Heart left ventricle (tissue), 16 donors: ENCODE data around the gene PSMD3. TPM values are rescaled to one million over a fixed set of nuclear protein-coding genes. Genes with fewer than 3 reads are reported as not detected.

Experiments used
- ATAC-seq, 4 donors: fragments of 200-7000 bp; cut with Tn5 transposase; one replicate each; pipeline ENCODE4 v1.9.1; 2020 to 2022; ENCODE audit warnings: moderate library complexity in 4 of 4, mild to moderate bottlenecking in 3 of 4, moderate number of reproducible peaks in 1 of 4
- DNase-seq, 5 donors: peaks; one replicate each; pipeline ENCODE4 v3.0.0-alpha.2; 2020
- H3K27ac ChIP-seq, 12 donors: fragments of 200-600 bp; sonication (generic) in 4 of 12; one replicate each; pipeline versions ENCODE4 v1.5.0 to v1.8.0; 2016 to 2022; ENCODE audit warnings: mild to moderate bottlenecking in 2 of 12
- H3K27me3 ChIP-seq, 9 donors: fragments of 200-600 bp; sonication (generic) in 2 of 9; one replicate each; pipeline versions ENCODE4 v1.5.1 to v1.8.0; 2016 to 2022; ENCODE audit warnings: mild to moderate bottlenecking in 3 of 9
- H3K36me3 ChIP-seq, 9 donors: fragments of 200-600 bp; sonication (generic) in 2 of 9; one replicate each; pipeline versions ENCODE4 v1.5.0 to v1.8.0; 2018 to 2022; ENCODE audit warnings: mild to moderate bottlenecking in 2 of 9
- H3K4me1 ChIP-seq, 12 donors: fragments of 200-600 bp; sonication (generic) in 4 of 12; one replicate each; pipeline versions ENCODE4 v1.5.0 to v1.8.0; 2016 to 2022; ENCODE audit warnings: mild to moderate bottlenecking in 3 of 12
- H3K4me3 ChIP-seq, 12 donors: fragments of 200-600 bp; sonication (generic) in 4 of 12; one replicate each; pipeline versions ENCODE4 v1.5.0 to v1.8.0; 2017 to 2022; ENCODE audit warnings: mild to moderate bottlenecking in 9 of 12, moderate library complexity in 4 of 12
- H3K9me3 ChIP-seq, 12 donors: fragments of 200-600 bp; sonication (generic) in 4 of 12; one replicate each; pipeline versions ENCODE4 v1.5.0 to v1.8.0; 2016 to 2022; ENCODE audit warnings: mild to moderate bottlenecking in 1 of 12
- CTCF ChIP-seq, 12 donors: fragments of 200-600 bp; sonication (generic) in 4 of 12; IDR thresholded peaks; one replicate each; pipeline versions ENCODE4 v1.5.0 to v1.8.0; 2018 to 2022; ENCODE audit warnings: antibody characterized with exemption in 12 of 12, mild to moderate bottlenecking in 5 of 12
- POLR2A ChIP-seq, 2 donors: fragments of 450-650 bp; IDR thresholded peaks; one replicate each; pipeline ENCODE4 v1.6.1; 2017; ENCODE audit warnings: antibody characterized with exemption in 2 of 2, mild to moderate bottlenecking in 2 of 2, moderate library complexity in 2 of 2
- WGBS, 4 donors: extraction: QIAGEN DNeasy Blood & Tissue Kit in 2 of 4; methylation state at CpG; one replicate each; pipeline versions ENCODE4 v1.1.5 to v1.1.7; 2013 to 2018; 5-methylcytosine and 5-hydroxymethylcytosine counted together
- intact Hi-C, 10 donors: fragments of 100-400 bp; cut with DNase I; formaldehyde crosslinking; loops; one replicate each; pipeline versions ENCODE4 v1.11.1 to v1.14.2; 2022
- polyA plus RNA-seq, 2 donors: library from polyadenylated mRNA; stranded (reverse); fragments of 200-250 nt; gene quantifications; one replicate each; pipeline ENCODE4 v1.2.3, GENCODE V29; 2013
- total RNA-seq, 9 donors: library from RNA; depleted of rRNA in 2 of 9; stranded (reverse); fragments of >200 nt in 2 of 9; fragmentation: NEBNext Ultra II Directional in 3 of 9; extraction: Animal tissue kit (Norgen Biotek cat#: 25700) in 3 of 9; gene quantifications; one replicate each; pipeline versions ENCODE4 v1.1.0 to v1.2.4, GENCODE V29; 2016 to 2023
- donor health status: ischemic (EF 13 %, LVEDD 7.1; RV severe dilation, severe dysfunction).
- donor health status: healthy with polysubstance abuse.
- donor health status: DM: no; HTN: yes; CAD: no.
- donor health status: DM: no; HTN: no; CAD: no.
- donor health status: ischemic (EF 25% LVEDD 6.9; RV normal size, moderate dysfunction).
- donor health status: ischemic (EF 25% LVEDD 5.7; RV mildly dilated, moderate dysfunction).
- donor health status: healthy.
- donor health status: DM: yes; HTN: yes; CAD: no.
- donor health status: ischemic (EF 35%, LVEDD 5.7; RV mildly dilated, moderate dysfunction).
- donor health status: nonischemic (EF 11% LVEDD 7.7; RV severe dilation, severe dysfunction).
- donor health status: DM: yes; HTN: yes; CAD: no.
- donor health status: PGD.
- donor health status: ischemic (EF 29% LVEDD 5.4; RV normal size, mild dysfunction).
- donor health status: nonischemic (EF 23%, LVEDD 6.1; RV moderate dilation, normal function).

PSMD3 gene
- total and polyA plus RNA-seq, 11 donors = 68.9 to 142 (median 83.3) TPM

GRCh38 chr17:39966771-39967170 lies 13.8 kb upstream of the PSMD3 start:
- intact Hi-C loops = no loop called here
- H3K27ac ChIP-seq = peak overlapping the region in 2 of 12 donors; percentile 9 to 70

GRCh38 chr17:39968761-39969160 lies 11.8 kb upstream of the PSMD3 start:
- no peak for ATAC-seq
- intact Hi-C loops = no loop called here
- 76 to 86% (median 82%) methylated on average over 2 of the region's 2 CpGs for WGBS, 4 donors

More at GRCh38 chr17:39966771-39967170, 13.8 kb upstream of the PSMD3 start:
- peaks cover 0 to 43% (median 0%) of the 10 kb centered on the region in 12 donors for H3K4me1 ChIP-seq
- H3K4me3 ChIP-seq = no peak overlapping the region
- peaks cover 0 to 10% (median 0%) of the 10 kb centered on the region in 9 donors for H3K27me3 ChIP-seq
- H3K36me3 ChIP-seq = no peaks in the 10 kb centered on the region
- ATAC-seq = no peak
- WGBS, 4 donors = 84 to 90% (median 87%) methylated on average over 6 of the region's 6 CpGs
- TF ChIP-seq CTCF (IDR thresholded peaks at IDR 0.05) = no peak
- no peak for TF ChIP-seq POLR2A (IDR thresholded peaks at IDR 0.05)
- H3K9me3 ChIP-seq = no peaks in the 10 kb centered on the region
- DNase-seq = no peak

GRCh38 chr17:39969375-39969774 lies 11.2 kb upstream of the PSMD3 start:
- H3K4me3 ChIP-seq = no peak overlapping the region
- intact Hi-C loops = no loop called here
- TF ChIP-seq CTCF (IDR thresholded peaks at IDR 0.05) = no peak
- no peak for TF ChIP-seq POLR2A (IDR thresholded peaks at IDR 0.05)
- no peaks in the 10 kb centered on the region for H3K36me3 ChIP-seq
- H3K9me3 ChIP-seq = no peaks in the 10 kb centered on the region
- ATAC-seq (no peak), DNase-seq (no peak)
- peaks cover 0 to 66% (median 0%) of the 10 kb centered on the region in 12 donors for H3K4me1 ChIP-seq
- WGBS, 4 donors = 76 to 88% (median 79%) methylated on average over 6 of the region's 6 CpGs
- H3K27ac ChIP-seq = peak overlapping the region in 1 of 12 donors; percentile 69
- H3K27me3 ChIP-seq = peaks cover 0 to 7% (median 0%) of the 10 kb centered on the region in 9 donors

More at GRCh38 chr17:39968761-39969160, 11.8 kb upstream of the PSMD3 start:
- no peak for DNase-seq
- peaks cover 0 to 4% (median 0%) of the 10 kb centered on the region in 9 donors for H3K27me3 ChIP-seq
- H3K36me3 ChIP-seq = no peaks in the 10 kb centered on the region
- no peak overlapping the region for H3K4me3 ChIP-seq
- no peaks in the 10 kb centered on the region for H3K9me3 ChIP-seq
- H3K4me1 ChIP-seq = peaks cover 0 to 60% (median 0%) of the 10 kb centered on the region in 12 donors
- no peak for TF ChIP-seq POLR2A (IDR thresholded peaks at IDR 0.05)
- TF ChIP-seq CTCF (IDR thresholded peaks at IDR 0.05) = no peak
- peak overlapping the region in 1 of 12 donors; percentile 69 for H3K27ac ChIP-seq

GRCh38 chr17:39970157-39970692 lies 10.4 kb upstream of the PSMD3 start:
- peaks cover 0 to 8% (median 0%) of the 10 kb centered on the region in 9 donors for H3K27me3 ChIP-seq
- no peaks in the 10 kb centered on the region for H3K9me3 ChIP-seq
- H3K4me1 ChIP-seq = peaks cover 0 to 72% (median 0%) of the 10 kb centered on the region in 12 donors
- ATAC-seq (no peak), DNase-seq (no peak)
- no peak overlapping the region for H3K4me3 ChIP-seq
- no peak overlapping the region for H3K27ac ChIP-seq
- TF ChIP-seq CTCF (IDR thresholded peaks at IDR 0.05) = no peak
- no peak for TF ChIP-seq POLR2A (IDR thresholded peaks at IDR 0.05)
- no peaks in the 10 kb centered on the region for H3K36me3 ChIP-seq
- intact Hi-C loops = loop anchor here in 5 of 10 donors (5.0 to 10.0 kb wide), 4 partner anchors 48 to 215 kb away; no protein-coding TSS in a partner anchor
- 51 to 62% (median 60%) methylated on average over 7 of the region's 7 CpGs for WGBS, 4 donors
